Measurements from ENCODE around the gene ATP13A5.

Gene ATP13A5

DNA sequence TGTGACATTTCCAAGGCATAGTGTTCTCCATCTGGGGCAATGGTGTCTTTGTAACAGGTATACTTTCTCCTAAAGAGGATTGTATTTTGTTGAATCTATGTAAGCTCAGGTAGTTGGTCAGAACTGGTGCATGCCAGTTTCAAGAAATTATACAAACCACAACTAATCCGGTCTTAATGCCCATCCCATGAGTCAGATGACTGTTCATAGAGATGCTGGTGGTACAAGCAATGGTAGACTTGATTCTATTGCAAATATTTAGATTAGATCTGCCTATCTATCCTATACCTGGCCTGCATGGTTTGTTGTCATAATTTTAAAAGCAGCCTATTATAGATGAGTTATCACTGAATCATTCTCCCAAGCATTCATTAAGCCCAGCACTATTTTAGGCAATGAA, 43.5 kb downstream of the ATP13A5 start:
- no peaks in the 10 kb centered on the region for H3K27me3 ChIP-seq (ENCODE audit: low read depth)
- no peak overlapping the region for H3K4me3 ChIP-seq
- no peak for DNase-seq (ENCODE audit: low spot score in 2 of 2)
- H3K4me1 ChIP-seq, result no peaks in the 10 kb centered on the region
- no peaks in the 10 kb centered on the region for H3K9me3 ChIP-seq
- in situ Hi-C loops (cut with MboI; ENCODE audit: low sequenced_read_pairs), result no loop called here
- no peaks in the 10 kb centered on the region for H3K36me3 ChIP-seq (replicated peaks)

DNA sequence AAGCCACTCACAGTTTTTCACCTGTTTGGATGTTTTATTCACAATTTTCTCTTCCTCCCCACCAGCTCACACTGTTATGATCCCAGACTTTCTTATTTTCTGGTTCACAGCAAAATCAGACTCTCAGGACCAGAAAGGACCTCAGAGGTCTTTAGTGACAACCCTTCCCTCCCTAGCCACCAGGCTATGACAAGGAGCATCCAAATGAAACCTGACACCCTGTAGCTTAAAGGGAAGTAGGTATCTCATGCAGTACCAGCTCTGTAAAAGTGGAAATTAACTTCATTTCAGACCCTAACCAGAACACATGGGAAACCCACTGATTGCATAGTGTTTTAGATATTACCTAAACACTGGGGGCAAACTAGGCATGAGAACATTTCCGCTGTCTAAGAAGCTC, 45.3 kb downstream of the ATP13A5 start:
- Histone ChIP-seq H3K4me3 (no peak overlapping the region), H3K27me3 (ENCODE audit: low read depth) (no peaks in the 10 kb centered on the region), H3K36me3 (replicated peaks) (no peaks in the 10 kb centered on the region), H3K9me3 (no peaks in the 10 kb centered on the region), H3K4me1 (no peaks in the 10 kb centered on the region)
- no peak for DNase-seq (ENCODE audit: low spot score in 2 of 2)
- in situ Hi-C loops (cut with MboI; ENCODE audit: low sequenced_read_pairs), result no loop called here

DNA sequence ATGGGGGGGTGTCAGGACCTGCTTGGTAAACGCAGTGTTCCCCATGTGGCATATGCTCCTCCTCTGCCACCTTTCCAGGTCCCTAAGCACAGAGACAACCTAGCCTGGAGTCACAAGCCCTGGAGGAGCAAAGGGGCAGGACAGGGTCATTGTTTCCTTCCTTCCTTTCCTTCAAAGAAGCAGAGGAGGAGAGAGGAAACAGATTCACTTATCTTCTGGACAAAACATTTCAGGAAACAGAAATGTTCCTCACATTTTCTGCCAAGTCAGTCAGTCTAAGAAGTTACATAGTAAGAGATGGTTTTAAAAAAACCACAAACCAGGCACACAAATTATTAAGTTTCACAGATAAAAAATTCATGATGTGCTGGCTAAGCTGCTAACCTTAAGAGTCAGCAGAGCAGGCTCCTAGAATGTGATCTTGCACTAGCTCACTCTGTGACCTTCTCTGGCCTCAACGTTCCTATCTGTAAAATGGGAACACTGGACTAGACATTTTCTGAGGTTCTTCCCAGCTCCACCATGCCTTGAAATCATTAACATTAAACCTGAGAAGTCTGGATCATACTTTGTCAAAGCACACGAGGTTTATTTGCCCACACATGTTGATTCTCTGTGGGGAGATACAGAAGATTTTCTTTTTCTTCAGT, 47.9 kb downstream of the ATP13A5 start:
- Histone ChIP-seq H3K36me3 (replicated peaks) (no peaks in the 10 kb centered on the region), H3K9me3 (no peaks in the 10 kb centered on the region), H3K4me1 (no peaks in the 10 kb centered on the region), H3K27me3 (ENCODE audit: low read depth) (no peaks in the 10 kb centered on the region), H3K4me3 (no peak overlapping the region)
- in situ Hi-C loops (cut with MboI; ENCODE audit: low sequenced_read_pairs), result no loop called here
- DNase-seq (ENCODE audit: low spot score in 2 of 2), result no peak

DNA sequence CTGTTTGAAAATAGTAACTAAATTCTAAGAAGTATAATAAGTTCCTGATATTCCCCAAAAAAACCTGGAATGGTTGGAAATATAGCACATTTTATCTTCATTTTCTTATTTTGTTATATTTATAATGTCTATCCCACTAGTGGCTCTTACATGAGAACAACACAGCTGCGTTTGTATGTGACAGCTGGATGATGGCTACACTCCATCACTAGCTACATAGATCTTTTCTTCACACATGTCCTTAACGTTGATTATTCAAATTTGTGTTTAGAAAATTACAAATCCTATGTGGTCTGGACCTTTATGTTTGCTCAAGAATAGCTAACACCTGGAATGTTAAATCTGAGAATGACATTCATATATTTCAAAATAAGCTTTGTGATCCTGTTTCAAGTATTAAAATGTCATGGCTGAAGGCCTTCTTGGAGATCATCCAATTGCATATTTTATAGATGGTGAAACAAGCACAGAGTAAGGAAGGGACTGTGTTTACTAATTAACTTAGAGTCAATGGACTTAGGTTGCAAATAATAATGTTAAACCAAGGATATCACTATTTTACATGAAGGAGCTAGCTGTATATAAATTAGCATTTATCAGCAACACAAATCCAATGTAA, 60.8 kb downstream of the ATP13A5 start:
- in situ Hi-C loops (cut with MboI; ENCODE audit: low sequenced_read_pairs), result no loop called here
- Histone ChIP-seq H3K9me3 (no peaks in the 10 kb centered on the region), H3K4me1 (no peaks in the 10 kb centered on the region), H3K36me3 (replicated peaks) (no peaks in the 10 kb centered on the region), H3K4me3 (no peak overlapping the region), H3K27me3 (ENCODE audit: low read depth) (no peaks in the 10 kb centered on the region)
- no peak for DNase-seq (ENCODE audit: low spot score in 2 of 2)

DNA sequence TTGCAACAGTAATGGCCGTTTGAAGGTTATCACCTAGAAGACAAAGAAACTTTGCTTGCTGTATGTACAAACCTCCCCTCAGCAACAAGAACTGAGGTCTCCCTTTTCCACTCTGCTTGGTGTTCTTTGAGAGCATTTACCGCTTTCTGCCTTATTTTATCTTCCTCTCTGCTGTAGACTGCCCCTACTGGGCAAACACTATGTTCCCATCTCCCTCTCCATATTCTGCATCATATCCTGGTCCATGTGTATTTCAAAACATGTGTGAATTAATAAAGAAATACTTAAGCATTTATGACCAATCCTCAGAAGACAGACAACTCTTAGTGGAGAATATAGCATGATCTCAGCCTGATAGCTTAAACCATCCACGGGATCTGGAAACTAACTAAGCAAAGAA, 64.4 kb downstream of the ATP13A5 start:
- no peaks in the 10 kb centered on the region for H3K36me3 ChIP-seq (replicated peaks)
- no peak for DNase-seq (ENCODE audit: low spot score in 2 of 2)
- H3K9me3 ChIP-seq, result no peaks in the 10 kb centered on the region
- H3K27me3 ChIP-seq (ENCODE audit: low read depth), result no peaks in the 10 kb centered on the region
- H3K4me1 ChIP-seq, result no peaks in the 10 kb centered on the region
- in situ Hi-C loops (cut with MboI; ENCODE audit: low sequenced_read_pairs), result no loop called here
- no peak overlapping the region for H3K4me3 ChIP-seq

DNA sequence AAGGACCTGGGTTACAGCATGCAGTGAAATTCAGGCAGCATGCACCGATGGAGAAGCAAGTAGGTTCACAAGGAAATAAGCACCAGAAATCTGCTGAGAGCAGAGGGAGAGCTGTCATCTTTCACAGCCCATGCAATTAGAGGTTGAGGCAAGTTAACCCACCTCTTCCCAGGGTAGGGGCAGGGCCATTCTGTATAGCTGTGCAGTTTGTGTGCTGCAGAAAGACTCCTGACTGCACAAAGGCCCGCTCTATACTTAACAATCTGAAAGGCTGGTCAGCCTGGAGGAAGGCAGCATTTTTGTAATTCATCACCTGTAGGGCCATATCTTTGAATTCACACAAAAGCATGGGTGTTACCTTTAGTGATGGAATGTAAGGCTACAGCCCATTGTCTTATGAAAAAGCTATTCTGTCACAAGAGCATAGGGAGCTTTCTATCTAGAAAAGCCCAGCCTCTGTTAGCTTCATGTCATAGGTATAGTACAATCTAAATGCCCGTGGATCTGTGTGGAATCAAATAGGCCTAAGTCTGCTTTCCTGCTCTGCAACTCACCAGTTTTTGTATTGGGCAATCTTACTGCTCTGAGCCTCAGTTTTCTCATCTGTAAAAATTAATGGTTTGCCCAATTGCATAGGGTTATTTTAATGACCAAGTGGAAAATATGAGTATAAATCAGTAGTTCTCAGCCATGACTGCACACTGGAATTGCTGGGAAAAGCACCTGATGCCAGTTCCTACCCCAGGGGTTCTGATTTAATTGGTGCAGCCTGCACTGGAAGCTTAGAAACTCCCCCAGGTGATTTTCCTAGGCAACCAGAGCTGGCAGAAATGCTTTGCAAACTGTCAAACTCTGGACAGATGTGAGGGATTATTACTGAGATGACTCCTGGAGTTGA, 65.2 kb downstream of the ATP13A5 start:
- H3K4me1 ChIP-seq, result no peaks in the 10 kb centered on the region
- DNase-seq (ENCODE audit: low spot score in 2 of 2), result no peak
- no peak overlapping the region for H3K4me3 ChIP-seq
- no peaks in the 10 kb centered on the region for H3K36me3 ChIP-seq (replicated peaks)
- H3K27me3 ChIP-seq (ENCODE audit: low read depth), result 0 out of 2 replicates have a peak, but pooled peaks cover 4% of the 10 kb centered on the region
- H3K9me3 ChIP-seq, result no peaks in the 10 kb centered on the region
- in situ Hi-C loops (cut with MboI; ENCODE audit: low sequenced_read_pairs), result no loop called here

DNA sequence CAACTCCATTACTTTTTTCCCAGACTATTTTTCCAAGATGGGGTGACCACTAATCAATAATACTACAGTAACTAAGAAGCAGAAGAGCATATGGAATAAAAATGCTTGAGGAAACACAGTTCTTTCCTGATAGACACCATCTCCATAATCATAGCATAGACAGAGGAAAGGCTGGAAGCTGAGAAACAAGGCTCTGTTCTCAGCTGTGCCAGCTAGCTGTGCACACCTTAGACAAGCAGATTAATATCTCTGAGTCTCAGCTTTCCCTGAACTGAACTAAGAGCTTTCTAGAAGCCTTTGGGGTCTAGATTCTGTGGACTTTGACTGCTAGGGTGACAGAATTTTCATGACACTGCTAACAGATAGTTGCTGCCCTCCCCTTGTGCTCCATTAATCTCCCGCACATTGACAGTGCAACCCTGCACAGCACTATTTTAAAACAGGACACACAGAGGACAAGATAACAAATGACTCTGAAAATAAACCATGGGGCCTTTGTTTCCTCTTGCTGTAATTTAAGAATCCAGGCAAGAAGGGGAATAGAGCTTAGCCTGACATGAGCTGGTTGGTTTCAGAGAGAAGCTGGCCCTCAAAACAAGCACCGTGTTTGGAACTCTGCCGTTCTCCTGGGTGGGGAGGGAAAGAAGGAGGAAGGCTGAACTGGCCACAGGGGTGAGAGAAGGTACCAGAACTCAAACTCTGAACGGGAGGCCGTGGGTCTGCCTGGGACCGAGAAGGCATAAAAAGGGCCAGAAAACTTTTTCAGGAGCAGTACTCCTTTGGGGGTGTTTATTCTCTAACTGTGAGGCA, 67.4 kb downstream of the ATP13A5 start:
- no peaks in the 10 kb centered on the region for H3K36me3 ChIP-seq (replicated peaks)
- in situ Hi-C loops (cut with MboI; ENCODE audit: low sequenced_read_pairs), result no loop called here
- no peaks in the 10 kb centered on the region for H3K9me3 ChIP-seq
- H3K27me3 ChIP-seq (ENCODE audit: low read depth), result 0 out of 2 replicates have a peak, but pooled peaks cover 4% of the 10 kb centered on the region
- H3K4me3 ChIP-seq, result no peak overlapping the region
- DNase-seq (ENCODE audit: low spot score in 2 of 2), result no peak
- H3K4me1 ChIP-seq, result no peaks in the 10 kb centered on the region

DNA sequence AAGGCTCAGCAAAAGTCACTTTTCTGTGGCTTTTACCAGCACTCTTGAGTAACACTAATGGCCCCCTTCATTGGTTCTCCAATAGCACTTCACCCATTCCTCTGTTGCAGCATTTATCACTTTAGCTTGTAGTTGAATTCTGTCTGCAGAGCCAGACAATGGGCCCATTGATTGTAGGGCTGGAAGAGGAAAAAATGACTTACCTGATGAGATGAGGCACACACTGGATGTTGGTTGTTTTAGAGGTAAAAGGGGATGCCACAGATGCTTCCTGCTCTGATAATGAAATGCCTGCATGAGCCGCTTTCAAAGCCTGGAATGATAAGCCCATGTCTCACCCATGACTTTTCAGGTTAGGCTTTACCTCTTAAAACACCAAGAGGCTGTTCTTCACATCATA, 73.2 kb downstream of the ATP13A5 start:
- H3K27me3 ChIP-seq (ENCODE audit: low read depth), result peaks cover 7% of the 10 kb centered on the region; the same call in 1 of the 2 replicates
- no peak overlapping the region for H3K4me3 ChIP-seq
- no peaks in the 10 kb centered on the region for H3K4me1 ChIP-seq
- DNase-seq (ENCODE audit: low spot score in 2 of 2), result no peak
- in situ Hi-C loops (cut with MboI; ENCODE audit: low sequenced_read_pairs), result no loop called here
- no peaks in the 10 kb centered on the region for H3K9me3 ChIP-seq
- no peaks in the 10 kb centered on the region for H3K36me3 ChIP-seq (replicated peaks)

DNA sequence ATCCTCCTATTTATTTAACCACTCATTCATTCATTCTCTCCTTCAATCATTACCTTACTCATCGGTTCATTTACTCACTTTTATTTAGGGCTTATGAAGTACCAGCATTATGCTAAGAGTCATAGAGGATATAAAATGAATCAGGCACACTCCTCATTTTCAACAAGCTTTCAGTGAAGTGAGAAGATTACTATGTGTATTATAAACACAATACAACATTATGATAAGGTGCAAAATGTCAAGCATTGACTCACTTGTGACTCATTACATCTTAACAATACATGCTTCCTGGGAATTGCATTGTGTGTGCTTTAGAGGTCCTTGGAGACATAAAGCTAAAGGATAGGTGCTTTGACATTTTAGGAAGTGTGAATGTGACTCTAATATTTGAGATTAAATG, 77.1 kb downstream of the ATP13A5 start:
- no peak overlapping the region for H3K4me3 ChIP-seq
- H3K9me3 ChIP-seq, result no peaks in the 10 kb centered on the region
- no peaks in the 10 kb centered on the region for H3K4me1 ChIP-seq
- DNase-seq (ENCODE audit: low spot score in 2 of 2), result no peak
- no peaks in the 10 kb centered on the region for H3K36me3 ChIP-seq (replicated peaks)
- in situ Hi-C loops (cut with MboI; ENCODE audit: low sequenced_read_pairs), result no loop called here
- peaks cover 18% of the 10 kb centered on the region for H3K27me3 ChIP-seq (ENCODE audit: low read depth)

DNA sequence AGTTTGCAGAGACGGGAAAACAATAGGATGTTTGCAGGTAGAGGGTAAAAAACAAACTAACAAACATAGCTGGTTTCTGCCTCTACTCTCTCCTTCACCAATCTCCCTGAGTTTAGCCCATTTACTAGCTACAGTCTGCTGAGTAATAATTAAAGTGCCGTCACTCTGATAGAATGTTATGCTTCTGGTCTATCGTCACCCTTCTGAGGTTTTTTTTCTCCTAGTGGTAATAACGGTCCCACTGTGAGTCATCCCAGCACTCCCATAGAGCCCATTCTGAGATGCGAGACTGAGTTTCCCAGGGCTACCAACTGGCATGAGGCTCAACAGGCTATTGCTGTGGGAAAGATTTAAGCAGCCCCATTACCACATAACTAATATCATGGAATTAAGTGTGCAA, 81.1 kb downstream of the ATP13A5 start:
- Histone ChIP-seq H3K27me3 (ENCODE audit: low read depth) (peaks cover 15% of the 10 kb centered on the region), H3K9me3 (no peaks in the 10 kb centered on the region), H3K36me3 (replicated peaks) (no peaks in the 10 kb centered on the region), H3K4me3 (no peak overlapping the region), H3K4me1 (no peaks in the 10 kb centered on the region)
- in situ Hi-C loops (cut with MboI; ENCODE audit: low sequenced_read_pairs), result no loop called here
- no peak for DNase-seq (ENCODE audit: low spot score in 2 of 2)

DNA sequence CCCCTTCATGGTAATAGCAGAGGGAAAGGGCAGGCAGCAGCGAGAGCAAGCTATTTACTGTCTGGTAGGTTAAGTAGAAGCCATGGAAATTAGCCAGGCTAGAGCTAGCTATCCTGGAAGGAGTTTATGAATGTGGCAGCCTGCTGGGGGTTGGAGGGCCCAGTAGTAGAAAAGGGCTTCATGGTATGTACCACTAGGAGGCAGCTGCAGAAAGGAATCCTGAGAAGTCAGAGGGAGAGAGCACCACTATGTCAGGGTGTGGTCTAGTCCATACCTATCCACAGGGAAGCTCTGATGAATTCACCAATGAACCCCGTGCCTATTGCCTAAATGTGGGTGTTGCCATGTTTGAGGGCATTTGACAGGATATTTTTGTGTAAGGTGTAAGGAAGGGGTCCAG, 82.6 kb downstream of the ATP13A5 start:
- in situ Hi-C loops (cut with MboI; ENCODE audit: low sequenced_read_pairs), result no loop called here
- Histone ChIP-seq H3K27me3 (ENCODE audit: low read depth) (peaks cover 15% of the 10 kb centered on the region), H3K9me3 (0 out of 2 replicates have a peak, but pooled peaks cover 2% of the 10 kb centered on the region), H3K36me3 (replicated peaks) (no peaks in the 10 kb centered on the region), H3K4me1 (no peaks in the 10 kb centered on the region), H3K4me3 (no peak overlapping the region)
- no peak for DNase-seq (ENCODE audit: low spot score in 2 of 2)

DNA sequence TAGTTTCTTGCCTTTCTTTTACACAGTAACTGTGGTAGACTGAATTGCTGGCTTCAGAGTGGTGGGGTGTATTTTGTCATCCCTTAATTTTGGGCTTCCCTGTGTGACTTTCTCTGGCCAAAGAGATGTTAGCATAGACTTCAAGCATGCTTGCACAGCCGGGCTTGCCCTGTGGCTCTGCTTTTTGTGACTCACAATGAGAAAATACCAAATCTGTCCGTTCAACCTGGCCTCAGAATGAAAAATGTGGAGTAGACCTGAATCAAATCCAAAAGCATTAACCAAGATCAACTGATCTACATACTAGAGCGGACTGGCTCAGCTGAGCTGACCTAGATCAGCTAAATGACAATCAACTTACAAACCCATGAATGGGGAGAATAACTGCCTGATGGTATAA, 86.2 kb downstream of the ATP13A5 start:
- in situ Hi-C loops (cut with MboI; ENCODE audit: low sequenced_read_pairs), result no loop called here
- Histone ChIP-seq H3K36me3 (replicated peaks) (no peaks in the 10 kb centered on the region), H3K4me3 (no peak overlapping the region), H3K27me3 (ENCODE audit: low read depth) (no peaks in the 10 kb centered on the region), H3K9me3 (0 out of 2 replicates have a peak, but pooled peaks cover 2% of the 10 kb centered on the region), H3K4me1 (no peaks in the 10 kb centered on the region)
- DNase-seq (ENCODE audit: low spot score in 2 of 2), result no peak

DNA sequence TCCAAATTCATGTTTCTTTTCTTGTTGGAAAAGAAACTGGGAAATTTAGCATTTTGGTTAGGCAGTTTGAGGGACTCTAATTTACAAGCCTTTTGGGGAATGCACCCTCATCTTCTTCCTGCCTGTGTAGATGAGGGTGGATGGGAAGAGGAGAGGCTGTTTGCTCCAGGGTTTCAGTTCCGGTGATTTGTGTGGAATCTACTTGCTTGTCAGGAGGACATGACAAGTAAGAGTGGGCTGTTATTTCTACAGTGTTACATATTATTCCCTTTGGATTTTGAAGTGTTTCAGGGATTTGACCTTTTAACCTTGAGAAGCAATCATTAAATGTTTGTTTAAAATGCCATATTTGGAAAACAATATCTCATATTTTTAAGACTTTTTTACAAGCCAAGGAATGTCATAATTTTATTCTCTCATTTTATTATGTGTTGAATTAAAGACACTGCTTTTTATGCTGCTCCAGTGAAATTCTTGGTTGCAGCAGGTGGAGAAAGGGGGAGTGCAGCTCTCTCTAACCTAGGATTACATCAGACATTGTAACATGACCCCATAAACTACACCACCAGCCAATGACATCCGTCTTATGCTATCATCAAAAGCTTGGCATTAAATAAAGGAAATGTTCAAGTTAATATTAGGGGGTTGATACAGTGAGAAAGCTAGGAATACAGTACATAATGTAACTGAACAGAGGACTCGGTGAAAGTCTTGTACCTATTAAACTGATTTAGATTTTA, 107.3 kb downstream of the ATP13A5 start:
- no peak for DNase-seq (ENCODE audit: low spot score in 2 of 2)
- in situ Hi-C loops (cut with MboI; ENCODE audit: low sequenced_read_pairs), result no loop called here
- Histone ChIP-seq H3K4me1 (no peaks in the 10 kb centered on the region), H3K36me3 (replicated peaks) (peaks cover 4% of the 10 kb centered on the region; the same call in 1 of the 2 replicates), H3K4me3 (no peak overlapping the region), H3K27me3 (ENCODE audit: low read depth) (no peaks in the 10 kb centered on the region), H3K9me3 (no peaks in the 10 kb centered on the region)
